ENCODE measurements around the gene SCNN1B. TPM values are rescaled to one million over a fixed set of nuclear protein-coding genes. Genes with fewer than 3 reads are reported as not detected.

SCNN1B gene
- total RNA-seq, 1 donor from 2014 or later: not detected

DNA sequence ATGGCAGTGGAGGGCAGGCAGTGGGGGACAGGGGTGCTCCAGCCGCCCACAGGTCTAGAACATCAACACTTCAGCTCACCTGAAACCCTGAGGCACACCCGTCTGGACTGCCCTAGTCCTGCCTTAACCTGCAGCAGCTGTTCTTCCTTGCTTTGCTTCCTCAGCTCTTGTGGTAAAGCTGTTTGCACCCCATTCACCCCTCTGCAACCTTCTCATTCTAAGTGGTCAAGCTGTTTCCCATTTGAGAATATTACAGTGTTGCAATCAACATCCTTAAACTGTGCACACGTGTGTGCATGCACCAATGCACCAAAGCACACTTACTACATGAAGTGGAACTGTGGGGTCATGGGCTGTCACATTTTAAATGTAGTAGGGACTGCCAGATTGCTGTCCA is 32.4 kb downstream of the SCNN1B start:
- no peak overlapping the region for H3K27ac Mint-ChIP-seq (ENCODE audit: unreplicated experiment)
- no peak for DNase-seq (ENCODE audit: extremely low spot score, unreplicated experiment)
- no peaks in the 10 kb centered on the region for H3K27me3 Mint-ChIP-seq (ENCODE audit: unreplicated experiment)
- H3K36me3 Mint-ChIP-seq (ENCODE audit: unreplicated experiment): no peaks in the 10 kb centered on the region
- no peaks in the 10 kb centered on the region for H3K4me1 Mint-ChIP-seq (ENCODE audit: unreplicated experiment)
- TF ChIP-seq, protein P1, sequence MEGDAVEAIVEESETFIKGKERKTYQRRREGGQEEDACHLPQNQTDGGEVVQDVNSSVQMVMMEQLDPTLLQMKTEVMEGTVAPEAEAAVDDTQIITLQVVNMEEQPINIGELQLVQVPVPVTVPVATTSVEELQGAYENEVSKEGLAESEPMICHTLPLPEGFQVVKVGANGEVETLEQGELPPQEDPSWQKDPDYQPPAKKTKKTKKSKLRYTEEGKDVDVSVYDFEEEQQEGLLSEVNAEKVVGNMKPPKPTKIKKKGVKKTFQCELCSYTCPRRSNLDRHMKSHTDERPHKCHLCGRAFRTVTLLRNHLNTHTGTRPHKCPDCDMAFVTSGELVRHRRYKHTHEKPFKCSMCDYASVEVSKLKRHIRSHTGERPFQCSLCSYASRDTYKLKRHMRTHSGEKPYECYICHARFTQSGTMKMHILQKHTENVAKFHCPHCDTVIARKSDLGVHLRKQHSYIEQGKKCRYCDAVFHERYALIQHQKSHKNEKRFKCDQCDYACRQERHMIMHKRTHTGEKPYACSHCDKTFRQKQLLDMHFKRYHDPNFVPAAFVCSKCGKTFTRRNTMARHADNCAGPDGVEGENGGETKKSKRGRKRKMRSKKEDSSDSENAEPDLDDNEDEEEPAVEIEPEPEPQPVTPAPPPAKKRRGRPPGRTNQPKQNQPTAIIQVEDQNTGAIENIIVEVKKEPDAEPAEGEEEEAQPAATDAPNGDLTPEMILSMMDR (IDR thresholded peaks at IDR 0.05): no peak
- H3K4me3 Mint-ChIP-seq (ENCODE audit: unreplicated experiment): no peak overlapping the region
- H3K9me3 Mint-ChIP-seq (ENCODE audit: unreplicated experiment): no peaks in the 10 kb centered on the region

DNA sequence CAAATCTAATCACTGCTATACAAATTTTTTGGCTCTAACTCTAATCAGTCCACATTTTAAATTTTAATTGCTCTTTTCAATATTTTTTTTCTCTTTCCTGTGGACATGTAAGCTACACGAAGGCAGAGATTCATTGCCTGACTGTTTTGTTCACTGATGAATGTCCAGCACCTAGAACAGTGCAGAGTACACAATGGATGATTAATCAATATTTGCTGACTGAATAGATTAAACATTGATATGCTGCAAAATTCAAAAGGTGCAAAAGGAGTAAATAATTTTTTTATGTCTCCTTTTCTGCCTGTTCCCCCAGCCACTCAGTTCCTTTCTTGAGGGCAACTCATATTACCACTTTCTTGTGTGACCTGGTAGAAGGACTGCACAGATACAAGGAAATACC is 32.8 kb downstream of the SCNN1B start:
- Mint-ChIP-seq H3K4me3 (ENCODE audit: unreplicated experiment) (no peak overlapping the region), H3K9me3 (ENCODE audit: unreplicated experiment) (no peaks in the 10 kb centered on the region), H3K27me3 (ENCODE audit: unreplicated experiment) (no peaks in the 10 kb centered on the region), H3K27ac (ENCODE audit: unreplicated experiment) (no peak overlapping the region), H3K4me1 (ENCODE audit: unreplicated experiment) (no peaks in the 10 kb centered on the region), H3K36me3 (ENCODE audit: unreplicated experiment) (no peaks in the 10 kb centered on the region)
- TF ChIP-seq, protein P1 (IDR thresholded peaks at IDR 0.05): no peak
- no peak for DNase-seq (ENCODE audit: extremely low spot score, unreplicated experiment)

DNA sequence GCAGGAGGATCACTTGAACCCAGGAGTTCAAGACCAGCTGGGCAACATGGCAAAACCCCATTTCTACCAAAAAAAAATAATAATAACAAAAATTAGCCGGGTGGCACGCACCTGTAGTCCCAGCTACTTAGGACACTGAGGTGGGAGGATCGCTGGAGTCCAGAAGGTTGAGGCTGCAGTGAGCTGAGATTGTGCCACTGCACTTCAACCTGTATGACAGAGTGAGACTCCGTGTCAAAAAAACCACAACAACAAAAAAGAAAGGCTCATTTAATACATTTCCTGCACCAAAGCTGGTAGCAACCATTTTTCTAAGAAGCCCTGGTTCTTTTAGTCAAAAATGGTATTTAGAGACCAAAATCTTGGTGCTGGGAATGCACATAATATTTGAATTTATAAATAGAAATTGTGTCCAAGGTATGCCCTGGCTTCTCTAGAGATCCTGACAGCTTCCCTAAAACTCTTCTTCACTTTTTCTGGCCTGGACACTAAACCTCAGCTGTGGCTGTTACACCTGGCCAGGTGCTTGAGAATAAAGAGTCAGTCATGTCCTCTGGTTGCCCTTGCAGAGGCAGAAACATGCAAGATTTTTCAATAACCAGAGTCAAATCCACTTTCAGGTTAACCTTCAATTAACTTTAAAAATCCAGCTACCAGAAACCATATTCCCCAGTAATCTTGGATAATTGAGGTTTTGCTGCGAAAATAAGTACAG is 35.9 kb downstream of the SCNN1B start:
- Mint-ChIP-seq H3K9me3 (ENCODE audit: unreplicated experiment) (no peaks in the 10 kb centered on the region), H3K27me3 (ENCODE audit: unreplicated experiment) (peaks cover 5% of the 10 kb centered on the region), H3K4me3 (ENCODE audit: unreplicated experiment) (no peak overlapping the region), H3K4me1 (ENCODE audit: unreplicated experiment) (no peaks in the 10 kb centered on the region), H3K36me3 (ENCODE audit: unreplicated experiment) (no peaks in the 10 kb centered on the region), H3K27ac (ENCODE audit: unreplicated experiment) (no peak overlapping the region)
- TF ChIP-seq, protein P1 (IDR thresholded peaks at IDR 0.05): no peak
- no peak for DNase-seq (ENCODE audit: extremely low spot score, unreplicated experiment)

DNA sequence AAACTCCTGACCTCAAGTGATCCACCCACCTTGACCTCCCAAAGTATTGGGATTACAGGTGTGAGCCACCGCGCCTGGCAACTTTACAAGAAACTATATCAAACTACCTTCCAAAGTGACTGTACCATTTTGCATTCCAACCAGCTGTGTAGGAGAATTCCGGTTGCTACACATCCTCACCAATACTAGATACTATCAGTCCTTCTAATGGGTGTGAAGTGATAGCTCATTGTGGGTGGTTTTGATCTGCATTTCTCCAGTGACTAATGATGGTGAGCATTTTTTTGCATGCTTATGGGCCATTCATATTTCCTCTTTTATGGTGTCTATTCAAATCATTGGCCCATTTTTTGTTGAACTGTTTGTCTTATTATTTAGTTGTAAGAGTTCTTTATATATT is 37.7 kb downstream of the SCNN1B start:
- Mint-ChIP-seq H3K4me3 (ENCODE audit: unreplicated experiment) (no peak overlapping the region), H3K4me1 (ENCODE audit: unreplicated experiment) (no peaks in the 10 kb centered on the region), H3K27me3 (ENCODE audit: unreplicated experiment) (peaks cover 7% of the 10 kb centered on the region), H3K27ac (ENCODE audit: unreplicated experiment) (no peak overlapping the region), H3K9me3 (ENCODE audit: unreplicated experiment) (no peaks in the 10 kb centered on the region), H3K36me3 (ENCODE audit: unreplicated experiment) (no peaks in the 10 kb centered on the region)
- TF ChIP-seq, protein P1 (IDR thresholded peaks at IDR 0.05): no peak
- DNase-seq (ENCODE audit: extremely low spot score, unreplicated experiment): no peak

DNA sequence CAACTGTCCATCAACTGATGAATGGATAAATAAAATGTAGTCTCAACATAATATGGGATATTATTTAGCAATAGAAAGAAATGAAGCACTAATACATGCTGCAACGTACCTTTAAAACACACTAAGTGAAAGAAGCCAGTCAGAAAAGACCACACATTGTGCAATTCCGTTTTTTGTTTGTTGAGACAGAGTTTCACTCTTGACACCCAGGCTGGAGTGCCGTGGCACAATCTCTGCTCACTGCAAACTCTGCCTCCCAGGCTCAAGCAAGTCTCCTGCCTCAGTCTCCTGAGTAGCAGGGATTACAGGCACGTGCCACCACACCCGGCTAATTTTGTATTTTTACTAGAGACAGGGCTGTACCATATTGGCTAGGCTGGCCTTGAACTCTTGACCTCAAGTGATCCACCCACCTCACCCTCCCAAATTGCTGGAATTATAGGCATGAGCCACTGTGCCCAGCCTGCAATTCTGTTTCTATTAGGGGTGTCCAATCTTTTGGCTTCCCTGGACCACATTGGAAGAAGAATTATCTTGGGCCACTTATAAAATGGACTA is 40.1 kb downstream of the SCNN1B start:
- Mint-ChIP-seq H3K27ac (ENCODE audit: unreplicated experiment) (no peak overlapping the region), H3K36me3 (ENCODE audit: unreplicated experiment) (no peaks in the 10 kb centered on the region), H3K4me1 (ENCODE audit: unreplicated experiment) (no peaks in the 10 kb centered on the region), H3K9me3 (ENCODE audit: unreplicated experiment) (no peaks in the 10 kb centered on the region), H3K4me3 (ENCODE audit: unreplicated experiment) (no peak overlapping the region), H3K27me3 (ENCODE audit: unreplicated experiment) (peaks cover 7% of the 10 kb centered on the region)
- no peak for DNase-seq (ENCODE audit: extremely low spot score, unreplicated experiment)
- TF ChIP-seq, protein P1 (IDR thresholded peaks at IDR 0.05): no peak

Data from osteocyte (in vitro differentiated cells).